GM18498 (cell line): ENCODE data around the gene ADAMTSL3.
"Not testable (repeated sequence)": the region's sequence is repeated elsewhere in the genome, so short reads cannot be mapped to it uniquely, and the experiment has no call there.

Experiments used
- ATAC-seq: cut with Tn5 transposase; IDR thresholded peaks from one replicate; pipeline ENCODE4 v1.9.1; 2021; ENCODE audit warnings: mild to moderate bottlenecking, moderate library complexity; ENCODE audit not compliant: unreplicated experiment

The ADAMTSL3 gene

DNA sequence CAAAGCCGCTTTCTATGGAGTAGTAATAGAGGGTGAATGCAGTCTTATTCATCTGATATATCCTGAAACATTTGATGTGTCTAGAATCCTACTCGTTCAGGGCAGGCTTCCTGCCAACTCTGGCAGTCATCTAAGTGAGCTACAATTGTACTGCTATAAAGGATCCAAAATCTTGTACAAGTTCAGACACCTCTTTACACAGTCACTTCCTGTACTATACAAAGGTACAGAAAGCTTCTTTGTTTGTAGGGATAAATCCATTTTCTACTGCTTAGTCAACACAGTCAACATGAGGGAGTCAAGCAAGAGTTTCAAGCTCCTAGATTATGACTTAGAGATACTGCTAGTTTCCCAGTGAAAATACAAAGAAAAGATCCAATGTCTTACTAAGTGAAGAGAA is 414.8 kb downstream of the ADAMTSL3 start:
- not testable (repeated sequence) for ATAC-seq

DNA sequence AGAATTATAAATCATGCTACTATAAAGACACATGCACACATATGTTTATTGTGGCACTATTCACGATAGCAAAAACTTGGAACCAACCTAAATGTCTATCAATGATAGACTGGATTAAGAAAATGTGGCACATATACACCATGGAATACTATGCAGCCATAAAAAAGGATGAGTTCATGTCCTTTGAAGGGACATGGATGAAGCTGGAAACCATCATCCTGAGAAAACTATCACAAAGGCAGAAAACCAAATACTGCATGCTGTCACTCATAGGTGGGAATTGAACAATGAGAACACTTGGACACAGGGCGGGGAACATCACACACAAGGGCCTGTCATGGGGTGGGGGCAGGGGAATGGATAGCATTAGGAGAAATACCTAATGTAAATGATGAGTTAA is 424.1 kb downstream of the ADAMTSL3 start:
- not testable (repeated sequence) for ATAC-seq

DNA sequence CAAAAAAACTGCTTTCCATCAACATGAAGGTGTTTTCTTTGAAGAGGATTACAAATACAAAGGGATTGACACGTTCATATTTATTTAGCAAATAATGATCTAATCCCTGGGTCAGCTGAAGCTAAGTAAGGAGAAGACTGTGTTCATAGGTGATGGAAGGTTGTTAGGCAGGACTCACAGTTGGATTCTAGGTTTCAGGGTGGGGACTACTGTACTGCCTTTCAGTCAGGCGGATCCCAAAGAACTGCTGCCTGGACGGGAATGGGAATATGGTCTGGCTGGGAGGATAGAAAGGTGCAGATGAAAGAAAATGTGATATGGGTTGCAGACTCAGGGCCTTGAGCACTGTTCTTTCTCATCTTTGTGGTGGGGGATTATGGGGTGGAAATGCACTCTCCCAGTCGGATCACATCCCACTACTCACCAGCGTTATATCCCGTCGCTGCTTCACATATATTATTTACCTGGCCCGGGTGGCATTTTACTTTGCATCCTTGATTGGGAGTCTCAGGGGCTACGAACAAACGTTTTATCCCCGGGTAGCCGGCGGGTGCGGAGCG is 425.5 kb downstream of the ADAMTSL3 start:
- ATAC-seq = not testable (repeated sequence)

DNA sequence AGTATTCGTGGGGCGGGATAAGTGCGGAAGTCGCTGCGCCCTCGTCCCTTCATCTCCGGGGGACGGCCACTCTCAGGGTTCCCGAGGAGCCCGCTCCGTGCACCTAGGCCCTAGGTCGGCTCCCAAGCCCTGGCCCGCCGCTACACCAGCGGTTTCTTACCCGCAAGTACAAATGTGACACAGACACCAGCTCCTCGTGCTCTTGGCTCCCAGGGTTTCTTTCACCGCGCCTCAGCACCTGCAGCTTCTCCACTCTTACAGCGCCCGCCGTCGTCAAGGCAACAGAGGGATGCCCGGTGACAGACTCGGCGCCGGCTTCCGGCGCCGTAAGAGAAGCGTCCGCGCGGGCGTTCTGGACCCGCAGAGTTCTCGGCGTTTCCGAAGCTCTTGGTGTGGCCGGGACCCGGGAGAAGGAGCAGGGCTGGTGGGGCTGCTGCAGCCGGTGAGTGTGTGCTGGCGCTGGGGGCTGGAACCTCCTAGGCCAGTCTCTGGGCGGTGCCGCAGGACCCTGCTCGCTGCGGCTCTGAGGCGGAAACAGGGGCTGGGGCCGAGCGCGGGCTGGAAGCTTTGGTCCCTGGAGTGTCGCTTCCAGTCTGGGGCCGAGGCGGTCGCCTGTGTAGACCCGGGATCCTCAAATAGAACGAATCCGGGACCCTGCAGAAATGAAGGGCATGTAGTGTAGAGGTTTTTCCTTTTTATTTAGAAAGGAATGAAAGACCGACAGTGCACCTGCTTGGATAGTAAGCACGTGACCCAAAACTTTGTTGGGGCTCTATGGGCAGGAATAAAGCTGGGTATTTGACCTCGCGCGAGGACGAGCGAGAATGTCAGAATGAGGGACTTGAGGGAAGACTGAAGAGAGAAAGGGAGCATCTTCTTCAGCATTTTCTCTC is 426.2 kb downstream of the ADAMTSL3 start:
- ATAC-seq = peak; percentile 95

DNA sequence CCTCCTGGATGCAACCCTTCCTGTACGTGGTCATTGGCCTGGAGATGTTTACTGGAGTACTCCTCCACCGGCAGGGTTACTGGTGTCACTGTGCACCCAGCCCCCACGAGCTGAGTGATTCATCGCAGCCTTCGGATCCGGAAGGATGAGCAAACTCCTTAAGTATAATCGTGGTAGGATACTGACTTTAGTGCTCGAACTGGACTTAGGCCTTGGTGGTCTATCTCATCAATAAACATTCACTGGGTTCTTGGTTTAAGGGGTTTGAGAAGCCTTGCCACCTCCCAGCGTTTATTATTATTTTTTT is 426.8 kb downstream of the ADAMTSL3 start:
- ATAC-seq = peak; percentile 23

DNA sequence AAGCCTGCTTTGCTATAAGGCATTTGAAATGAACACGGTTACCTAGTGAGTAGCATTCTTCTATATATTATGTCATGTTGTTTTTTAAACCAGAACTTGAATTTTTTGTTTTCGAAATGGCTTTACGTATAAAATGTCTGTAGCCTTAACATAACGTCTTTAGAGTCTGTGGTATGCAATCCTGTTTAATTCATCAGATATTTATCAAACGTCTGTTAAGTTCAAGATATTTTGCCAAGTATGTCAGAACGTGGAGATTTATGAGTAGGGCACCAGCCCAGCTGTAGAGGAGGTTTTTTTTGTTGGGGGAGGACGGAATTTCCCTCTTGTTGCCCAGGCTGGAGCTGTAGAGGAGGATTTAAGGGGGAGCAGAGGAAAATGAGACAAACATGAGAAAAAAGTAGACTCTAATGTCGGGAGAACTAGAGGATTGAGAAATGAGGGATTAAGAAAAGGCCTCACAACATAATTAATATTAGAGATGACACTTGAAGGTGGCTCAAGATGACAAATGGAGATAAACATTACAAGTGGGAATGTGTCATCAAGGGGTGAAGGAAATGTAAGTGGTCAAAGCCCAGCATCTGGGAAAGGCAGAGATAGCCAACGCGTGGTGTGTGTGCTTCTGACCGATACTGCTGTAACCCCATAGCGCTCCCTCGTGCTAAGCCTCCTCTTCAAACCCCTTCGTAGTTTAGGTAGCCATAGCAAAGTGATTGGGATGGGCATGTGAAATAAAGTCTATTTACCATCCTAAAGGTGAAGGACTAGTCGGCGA is 427.7 kb downstream of the ADAMTSL3 start:
- ATAC-seq = no peak

DNA sequence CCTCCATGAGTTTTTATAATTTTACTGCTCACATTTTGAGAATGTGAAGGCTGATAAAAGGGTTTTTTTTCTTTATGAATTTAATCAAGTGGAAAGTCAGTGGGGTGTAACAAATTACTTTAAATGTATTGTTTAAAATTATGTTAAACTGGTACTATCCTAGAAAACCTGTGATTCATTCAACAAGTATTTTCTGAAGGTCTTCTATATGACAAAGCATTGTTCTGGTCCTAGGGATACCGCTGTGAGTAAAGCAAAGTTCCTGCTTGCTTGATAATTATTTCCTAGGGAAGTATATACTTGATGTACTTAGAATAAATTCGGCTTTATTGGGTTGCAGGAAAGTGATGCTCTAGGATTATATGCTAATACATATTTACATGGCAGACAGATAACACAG is 428.8 kb downstream of the ADAMTSL3 start:
- ATAC-seq = no peak

DNA sequence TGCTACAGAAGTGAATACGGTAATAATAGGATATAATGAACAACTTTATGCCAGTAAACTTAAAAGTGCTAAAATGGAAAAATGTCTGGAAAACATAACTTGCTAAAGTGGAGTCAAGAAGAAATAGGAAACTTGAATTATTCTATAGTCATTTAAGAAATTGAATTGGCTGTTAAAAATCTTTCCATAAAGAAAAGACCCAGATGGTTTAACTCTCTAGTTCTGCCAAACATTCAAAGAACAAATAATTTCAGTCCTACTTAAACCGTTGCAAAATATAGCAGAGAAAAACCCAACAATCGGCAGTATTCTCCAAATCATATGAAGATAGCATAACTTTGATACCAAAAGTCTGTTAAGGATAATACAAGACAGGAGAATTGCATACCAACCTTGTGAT is 432.1 kb downstream of the ADAMTSL3 start:
- ATAC-seq = not testable (repeated sequence)
